B cell (primary cell): Measurements from ENCODE around the gene LRRD1.

Experiments
- EZH2 ChIP-seq: IDR thresholded peaks from 2 replicates; pipeline ENCODE4 v1.6.1; 2012; ENCODE audit warnings: borderline replicate concordance, low read depth, mild to moderate bottlenecking, moderate library complexity, low read length; ENCODE audit not compliant: insufficient read depth, poor library complexity, severe bottlenecking
- TF ChIP-seq, protein P1 (sequence below): fragments of 200-600 bp; IDR thresholded peaks from one replicate; pipeline ENCODE4 v1.8.0; 2022; ENCODE audit warnings: antibody characterized with exemption, mild to moderate bottlenecking

DNA sequence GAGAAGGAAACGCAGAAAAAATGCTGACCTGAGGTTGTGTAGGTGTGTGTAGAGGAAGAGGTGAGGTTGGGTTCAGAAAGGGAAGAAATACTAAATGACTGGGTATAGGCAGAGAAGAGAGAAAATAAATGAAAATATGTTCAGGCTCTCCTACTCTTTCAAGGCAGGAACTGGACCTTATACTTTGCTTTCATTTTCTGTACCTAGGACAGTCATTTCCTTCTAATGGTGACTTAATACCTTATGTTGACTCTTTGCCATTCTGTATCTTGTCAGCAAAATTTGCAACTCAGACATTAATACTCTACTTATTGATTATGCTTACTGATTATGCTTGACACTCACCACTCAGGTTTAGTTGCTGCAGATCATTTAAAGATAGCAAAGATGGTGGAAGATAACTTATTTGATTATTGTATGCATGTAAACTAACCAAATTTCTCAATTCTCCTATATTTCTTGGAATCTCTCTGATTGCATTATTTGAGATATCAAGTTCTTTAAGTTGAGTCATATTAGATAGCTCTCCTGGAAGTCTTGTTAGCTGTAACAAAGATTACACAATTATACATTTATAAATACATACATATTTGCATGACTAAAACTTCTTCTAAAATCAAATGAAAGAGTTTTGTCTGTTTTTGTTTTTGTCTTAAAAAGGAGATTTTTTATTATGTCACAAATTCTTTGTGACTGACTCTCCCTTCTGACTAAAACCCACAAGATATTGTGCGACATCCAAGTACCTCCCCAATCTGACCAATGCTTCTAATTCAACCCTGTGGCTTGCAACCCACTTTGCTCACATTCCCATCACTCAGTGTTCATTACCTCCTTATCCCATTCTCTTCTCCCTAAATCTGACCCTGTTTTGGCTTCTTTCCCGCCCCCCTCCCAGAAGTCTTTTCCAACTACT lies 20.0 kb downstream of the LRRD1 start:
- TF ChIP-seq, protein P1, sequence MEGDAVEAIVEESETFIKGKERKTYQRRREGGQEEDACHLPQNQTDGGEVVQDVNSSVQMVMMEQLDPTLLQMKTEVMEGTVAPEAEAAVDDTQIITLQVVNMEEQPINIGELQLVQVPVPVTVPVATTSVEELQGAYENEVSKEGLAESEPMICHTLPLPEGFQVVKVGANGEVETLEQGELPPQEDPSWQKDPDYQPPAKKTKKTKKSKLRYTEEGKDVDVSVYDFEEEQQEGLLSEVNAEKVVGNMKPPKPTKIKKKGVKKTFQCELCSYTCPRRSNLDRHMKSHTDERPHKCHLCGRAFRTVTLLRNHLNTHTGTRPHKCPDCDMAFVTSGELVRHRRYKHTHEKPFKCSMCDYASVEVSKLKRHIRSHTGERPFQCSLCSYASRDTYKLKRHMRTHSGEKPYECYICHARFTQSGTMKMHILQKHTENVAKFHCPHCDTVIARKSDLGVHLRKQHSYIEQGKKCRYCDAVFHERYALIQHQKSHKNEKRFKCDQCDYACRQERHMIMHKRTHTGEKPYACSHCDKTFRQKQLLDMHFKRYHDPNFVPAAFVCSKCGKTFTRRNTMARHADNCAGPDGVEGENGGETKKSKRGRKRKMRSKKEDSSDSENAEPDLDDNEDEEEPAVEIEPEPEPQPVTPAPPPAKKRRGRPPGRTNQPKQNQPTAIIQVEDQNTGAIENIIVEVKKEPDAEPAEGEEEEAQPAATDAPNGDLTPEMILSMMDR = no peak
- no peak for TF ChIP-seq EZH2
